ENCODE measurements around the gene LMO7. TPM values are rescaled to one million over a fixed set of nuclear protein-coding genes. Genes with fewer than 3 reads are reported as not detected.

The LMO7 gene
- total RNA-seq, 1 donor from 2014 or later, result 447 TPM

DNA sequence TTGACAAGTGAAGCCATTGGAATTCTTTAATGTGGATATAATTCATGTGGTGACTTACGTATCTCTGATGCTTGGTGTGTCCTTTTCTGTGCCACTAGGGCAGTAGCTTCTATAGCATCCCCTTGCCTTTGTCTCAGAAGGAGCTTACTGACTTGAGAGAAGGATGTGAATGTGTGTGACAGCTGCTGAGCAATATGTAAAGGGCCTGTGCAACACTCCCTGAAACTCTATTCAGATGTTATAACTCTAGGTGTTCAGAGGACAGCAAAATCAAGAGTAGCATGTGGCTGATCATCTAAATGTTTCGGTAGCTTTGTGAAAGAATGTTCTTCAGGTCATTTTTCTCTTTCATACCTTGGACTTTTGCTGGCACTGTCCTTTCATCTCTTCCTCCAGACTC is 189.5 kb downstream of the LMO7 start:
- DNase-seq (no peak), ATAC-seq (no peak)
- H3K27me3 ChIP-seq (ENCODE audit: low read depth), result no peaks in the 10 kb centered on the region
- no peaks in the 10 kb centered on the region for H3K9me3 ChIP-seq
- H3K4me3 ChIP-seq, result no peak overlapping the region
- peaks cover 52% of the 10 kb centered on the region for H3K36me3 ChIP-seq
- no peak for TF ChIP-seq CTCF (IDR thresholded peaks at IDR 0.05)
- no peak overlapping the region for H3K27ac ChIP-seq
- intact Hi-C loops (cut with DNase I), result no loop called here
- no peaks in the 10 kb centered on the region for H3K4me1 ChIP-seq

DNA sequence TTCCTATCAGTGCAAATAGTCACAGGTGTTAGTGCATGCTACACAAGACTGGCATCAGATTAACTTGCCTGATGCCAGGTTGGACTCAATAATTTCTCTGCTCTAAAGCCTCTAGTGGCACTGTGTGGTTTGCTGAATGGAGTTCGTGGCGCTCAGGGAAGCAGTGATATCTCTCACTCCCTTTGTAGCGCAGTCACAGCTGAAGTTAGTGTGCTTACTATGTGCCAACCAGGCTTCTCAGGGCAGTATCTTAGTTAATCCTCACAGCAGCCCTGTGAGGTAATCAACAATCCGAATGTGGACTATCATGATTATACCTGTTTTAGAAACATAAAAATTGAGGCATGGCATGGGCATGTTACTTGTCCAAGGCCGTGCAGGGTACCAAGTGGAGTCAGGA is 190.3 kb downstream of the LMO7 start:
- Histone ChIP-seq H3K9me3 (no peaks in the 10 kb centered on the region), H3K36me3 (peaks cover 44% of the 10 kb centered on the region), H3K4me3 (no peak overlapping the region), H3K27me3 (ENCODE audit: low read depth) (no peaks in the 10 kb centered on the region), H3K4me1 (no peaks in the 10 kb centered on the region), H3K27ac (no peak overlapping the region)
- no peak for DNase-seq
- peak; percentile 4 to 12 for ATAC-seq
- intact Hi-C loops (cut with DNase I), result no loop called here
- TF ChIP-seq CTCF (IDR thresholded peaks at IDR 0.05), result no peak

GRCh38 chr13:75829830-75830229 is 193.7 kb downstream of the LMO7 start:
- H3K36me3 ChIP-seq, result peaks cover 17% of the 10 kb centered on the region
- no peak overlapping the region for H3K4me3 ChIP-seq
- no peak overlapping the region for H3K27ac ChIP-seq
- DNase-seq, result no peak
- H3K4me1 ChIP-seq, result no peaks in the 10 kb centered on the region
- no peak for TF ChIP-seq CTCF (IDR thresholded peaks at IDR 0.05)
- intact Hi-C loops (cut with DNase I), result no loop called here
- no peaks in the 10 kb centered on the region for H3K9me3 ChIP-seq
- ATAC-seq, result no peak
- no peaks in the 10 kb centered on the region for H3K27me3 ChIP-seq (ENCODE audit: low read depth)

DNA sequence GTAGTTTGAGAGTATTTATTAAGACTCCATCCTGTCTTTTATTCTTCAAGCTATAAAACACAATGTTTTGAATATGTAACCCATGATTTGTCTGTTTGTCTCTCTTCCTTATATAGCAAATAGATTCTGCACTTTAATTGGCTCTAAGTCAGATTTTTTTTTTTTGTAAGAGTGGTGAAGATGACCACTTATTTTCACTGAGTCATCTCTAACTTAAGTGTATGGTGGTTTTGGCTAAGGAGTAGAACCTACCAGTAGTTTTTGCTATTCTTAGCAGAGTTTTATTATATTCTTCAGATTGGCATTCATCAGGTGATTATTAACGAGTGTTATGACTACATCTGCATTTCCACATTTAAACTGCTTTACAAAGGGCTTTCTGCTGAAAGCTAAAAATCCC is 194.7 kb downstream of the LMO7 start:
- ATAC-seq (no peak), DNase-seq (no peak)
- Histone ChIP-seq H3K4me1 (no peaks in the 10 kb centered on the region), H3K9me3 (no peaks in the 10 kb centered on the region), H3K27ac (no peak overlapping the region), H3K36me3 (peaks cover 7% of the 10 kb centered on the region), H3K27me3 (ENCODE audit: low read depth) (no peaks in the 10 kb centered on the region), H3K4me3 (no peak overlapping the region)
- intact Hi-C loops (cut with DNase I), result no loop called here
- no peak for TF ChIP-seq CTCF (IDR thresholded peaks at IDR 0.05)

- Histone ChIP-seq H3K4me1 (no peaks in the 10 kb centered on the region), H3K4me3 (no peak overlapping the region), H3K27ac (no peak overlapping the region), H3K36me3 (peaks cover 6% of the 10 kb centered on the region), H3K9me3 (no peaks in the 10 kb centered on the region), H3K27me3 (ENCODE audit: low read depth) (no peaks in the 10 kb centered on the region)
- no peak for DNase-seq
- TF ChIP-seq CTCF (IDR thresholded peaks at IDR 0.05), result no peak
- intact Hi-C loops (cut with DNase I), result no loop called here
- no peak for ATAC-seq
Observed at GRCh38 chr13:75831389-75831788, 195.3 kb downstream of the LMO7 start.

GRCh38 chr13:75832812-75833211 is 196.7 kb downstream of the LMO7 start:
- H3K27ac ChIP-seq, result no peak overlapping the region
- DNase-seq, result no peak
- H3K27me3 ChIP-seq (ENCODE audit: low read depth), result no peaks in the 10 kb centered on the region
- H3K4me1 ChIP-seq, result no peaks in the 10 kb centered on the region
- H3K9me3 ChIP-seq, result no peaks in the 10 kb centered on the region
- no peak for TF ChIP-seq CTCF (IDR thresholded peaks at IDR 0.05)
- no peak overlapping the region for H3K4me3 ChIP-seq
- intact Hi-C loops (cut with DNase I), result no loop called here
- ATAC-seq, result no peak
- peaks cover 6% of the 10 kb centered on the region for H3K36me3 ChIP-seq

Measured in lower lobe of right lung (tissue), 2 donors.